GM12873 (cell line): ENCODE data around the gene ADCY2.

ENCODE experiments used
- TF ChIP-seq, protein P1 (sequence below): IDR thresholded peaks from 2 replicates; pipeline ENCODE4 v1.5.1; 2012; ENCODE audit warnings: low read depth, mild to moderate bottlenecking, moderate library complexity, low read length, control low read depth; ENCODE audit not compliant: insufficient read depth; ENCODE audit errors: missing control alignments

ADCY2 gene

DNA sequence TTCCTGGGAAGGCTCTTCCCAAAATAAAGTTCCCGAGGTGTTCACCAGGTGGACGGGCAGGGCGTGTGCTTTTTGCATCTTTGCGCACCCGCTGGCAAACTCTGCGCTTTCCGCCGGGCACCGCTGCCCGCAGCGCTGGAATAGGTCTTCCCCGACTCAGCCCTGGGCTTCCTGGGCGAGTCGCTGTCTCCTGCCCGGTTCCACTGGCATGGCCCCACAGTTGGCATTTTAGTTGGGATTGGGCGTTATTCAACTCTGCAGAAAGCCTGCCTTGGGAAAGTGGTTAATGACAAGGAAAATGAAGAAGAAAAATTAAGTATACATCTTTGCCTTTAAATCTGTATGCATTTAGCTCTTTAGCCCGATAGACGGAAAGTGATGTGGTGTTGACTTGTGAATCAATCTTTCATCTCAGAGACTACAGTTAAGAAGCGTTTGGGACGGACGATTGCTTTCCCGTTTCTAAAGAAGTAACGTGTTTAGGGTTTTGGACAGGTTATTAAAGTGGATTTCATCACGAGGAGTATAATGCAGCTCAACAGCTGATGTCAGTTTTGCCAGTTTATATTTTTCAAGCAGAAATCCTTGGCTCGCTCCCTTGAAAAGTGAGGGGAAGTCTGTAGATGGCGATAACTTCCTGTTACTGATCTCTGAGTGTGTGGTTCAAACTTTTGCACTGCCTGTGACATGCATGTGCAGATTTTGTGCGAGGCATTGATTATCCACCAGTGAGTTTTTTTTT lies 946 bp downstream of the ADCY2 start:
- TF ChIP-seq, protein P1, sequence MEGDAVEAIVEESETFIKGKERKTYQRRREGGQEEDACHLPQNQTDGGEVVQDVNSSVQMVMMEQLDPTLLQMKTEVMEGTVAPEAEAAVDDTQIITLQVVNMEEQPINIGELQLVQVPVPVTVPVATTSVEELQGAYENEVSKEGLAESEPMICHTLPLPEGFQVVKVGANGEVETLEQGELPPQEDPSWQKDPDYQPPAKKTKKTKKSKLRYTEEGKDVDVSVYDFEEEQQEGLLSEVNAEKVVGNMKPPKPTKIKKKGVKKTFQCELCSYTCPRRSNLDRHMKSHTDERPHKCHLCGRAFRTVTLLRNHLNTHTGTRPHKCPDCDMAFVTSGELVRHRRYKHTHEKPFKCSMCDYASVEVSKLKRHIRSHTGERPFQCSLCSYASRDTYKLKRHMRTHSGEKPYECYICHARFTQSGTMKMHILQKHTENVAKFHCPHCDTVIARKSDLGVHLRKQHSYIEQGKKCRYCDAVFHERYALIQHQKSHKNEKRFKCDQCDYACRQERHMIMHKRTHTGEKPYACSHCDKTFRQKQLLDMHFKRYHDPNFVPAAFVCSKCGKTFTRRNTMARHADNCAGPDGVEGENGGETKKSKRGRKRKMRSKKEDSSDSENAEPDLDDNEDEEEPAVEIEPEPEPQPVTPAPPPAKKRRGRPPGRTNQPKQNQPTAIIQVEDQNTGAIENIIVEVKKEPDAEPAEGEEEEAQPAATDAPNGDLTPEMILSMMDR = no peak

DNA sequence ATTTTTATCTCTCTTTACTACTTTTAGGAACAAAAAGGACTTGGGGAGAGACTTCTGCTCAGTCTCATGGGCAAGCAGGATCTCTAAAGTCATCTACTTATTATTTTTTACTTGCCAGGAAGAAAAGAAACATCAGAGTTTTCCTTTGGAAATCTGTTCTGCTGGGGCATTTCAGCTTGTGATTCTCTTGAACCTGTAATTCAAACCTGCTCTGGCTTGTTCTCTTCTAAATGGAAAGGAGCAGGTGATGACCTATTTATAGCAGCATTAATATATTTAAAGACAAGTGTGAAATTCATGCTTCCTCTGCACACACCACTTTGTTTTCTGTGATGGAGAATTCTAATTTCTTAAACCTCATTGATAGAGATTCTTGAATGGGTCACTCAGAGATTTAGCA lies 2.0 kb downstream of the ADCY2 start:
- TF ChIP-seq, protein P1 = no peak

DNA sequence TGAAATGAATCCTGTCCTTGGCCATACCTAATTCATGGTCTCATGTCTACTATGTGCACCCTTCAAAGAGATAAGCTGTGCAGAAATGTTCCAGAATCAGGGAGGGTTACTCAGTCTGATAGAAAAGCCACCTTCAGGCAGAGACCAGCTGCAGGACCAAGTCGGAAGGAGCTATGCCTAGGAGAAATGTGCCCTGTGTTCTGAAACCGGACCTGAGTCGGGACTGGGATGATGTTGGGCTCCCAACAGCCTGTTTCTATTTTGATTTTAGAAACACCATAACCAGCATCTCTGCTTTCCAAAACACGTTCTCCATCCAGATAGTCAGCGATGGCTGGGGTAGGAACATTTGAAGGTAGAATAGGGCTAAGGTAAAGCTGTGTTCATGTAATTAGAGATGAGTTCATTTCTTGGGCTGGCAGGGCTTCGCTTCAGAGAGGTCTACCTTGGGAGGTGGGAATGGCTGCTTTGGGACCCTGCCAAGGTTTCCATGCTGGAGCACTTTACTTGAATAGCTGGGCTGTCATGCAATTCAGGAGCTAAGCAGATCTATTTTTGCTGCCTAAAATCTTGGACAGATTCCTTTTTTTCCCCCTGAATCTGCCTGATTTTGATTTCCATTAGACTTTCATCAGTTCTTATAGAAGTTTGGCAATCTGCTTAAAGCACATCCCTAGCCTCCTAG lies 2.8 kb downstream of the ADCY2 start:
- TF ChIP-seq, protein P1 = no peak

DNA sequence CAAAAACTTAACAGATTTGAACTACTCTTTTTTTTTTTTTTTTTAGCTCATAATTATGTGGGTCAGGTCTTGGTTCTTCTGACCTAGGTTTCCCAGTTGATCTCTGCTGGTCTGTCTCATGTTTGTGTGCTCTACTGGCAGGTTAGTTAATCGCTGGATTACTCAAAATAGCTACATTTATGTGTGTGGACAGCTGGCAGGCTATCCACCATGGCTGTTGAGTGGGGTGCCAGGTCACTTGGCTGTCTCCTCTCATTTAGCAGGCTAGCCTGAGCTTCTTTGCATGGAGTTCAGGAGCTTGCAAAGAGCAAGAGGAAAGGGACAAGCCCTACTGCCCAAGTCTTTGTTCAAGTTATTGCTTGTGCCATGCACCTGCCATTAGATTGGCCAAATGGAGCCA lies 9.3 kb downstream of the ADCY2 start:
- TF ChIP-seq, protein P1 = no peak

DNA sequence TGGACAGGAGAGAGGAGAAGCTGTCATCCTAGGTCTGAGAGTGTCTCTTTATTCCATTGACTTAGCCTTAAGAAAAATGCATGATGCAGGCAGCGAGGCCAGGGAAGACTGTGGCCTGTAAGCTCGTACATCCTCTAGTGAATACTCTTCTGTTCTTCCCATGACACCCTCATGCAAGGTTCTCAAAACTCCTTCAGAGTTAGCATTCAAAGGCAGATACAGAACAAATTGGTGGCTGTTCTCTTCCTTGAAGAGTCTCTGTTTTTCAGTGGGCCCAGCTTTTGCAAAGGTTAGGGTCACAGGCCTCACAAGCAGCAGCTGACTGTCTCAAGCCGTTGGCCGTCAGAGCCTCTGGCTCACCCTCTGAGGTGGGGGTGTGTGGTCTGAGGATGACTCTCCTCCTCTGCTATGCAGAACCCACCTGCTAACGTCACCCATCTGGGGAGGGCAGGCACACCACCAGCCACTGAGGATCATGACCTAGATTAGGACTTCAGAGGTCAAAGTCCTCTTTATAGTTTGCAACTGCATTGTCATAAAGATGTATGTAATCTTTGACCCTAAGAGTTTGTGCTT lies 15.1 kb downstream of the ADCY2 start:
- TF ChIP-seq, protein P1 = no peak

DNA sequence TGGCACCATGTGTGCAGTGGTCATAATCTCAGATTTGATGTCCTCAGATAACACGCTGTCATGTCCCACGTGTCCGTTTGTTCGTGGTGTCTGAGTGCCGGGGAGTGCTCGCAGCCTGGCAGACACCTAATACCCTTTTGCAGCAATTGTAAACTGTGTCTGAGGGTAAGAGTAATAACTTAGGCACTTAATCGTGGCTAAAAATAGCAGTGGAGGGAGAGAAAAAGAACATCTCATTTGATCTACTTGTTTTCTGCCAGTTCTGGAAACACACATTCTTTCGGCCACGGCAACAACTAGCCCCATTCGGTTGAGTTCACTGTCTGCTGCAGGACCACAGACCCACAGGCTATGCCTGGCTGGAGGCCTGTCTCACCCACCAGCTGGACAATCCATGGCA lies 16.5 kb downstream of the ADCY2 start:
- TF ChIP-seq, protein P1 = no peak

DNA sequence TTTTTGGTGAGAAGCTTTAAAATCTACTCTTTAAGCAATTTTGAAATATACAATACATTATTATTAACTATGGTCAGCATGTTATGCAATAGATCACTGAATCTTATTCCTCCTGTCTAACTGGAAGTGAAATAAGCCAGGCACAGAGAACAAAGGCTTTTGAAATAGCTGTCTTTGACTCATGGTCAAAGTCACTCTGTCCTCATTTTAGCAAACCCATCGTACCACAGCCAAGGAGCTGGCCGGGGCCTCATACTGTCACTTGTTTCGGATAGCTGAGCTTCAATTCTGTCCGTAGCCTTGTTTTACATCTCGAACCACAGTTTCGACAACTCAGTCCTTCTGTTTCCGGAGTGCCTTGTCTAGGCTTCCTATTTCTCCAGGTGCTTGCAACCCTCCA lies 19.2 kb downstream of the ADCY2 start:
- TF ChIP-seq, protein P1 = no peak
